ENCODE data around the gene NIPAL4.

The NIPAL4 gene

DNA sequence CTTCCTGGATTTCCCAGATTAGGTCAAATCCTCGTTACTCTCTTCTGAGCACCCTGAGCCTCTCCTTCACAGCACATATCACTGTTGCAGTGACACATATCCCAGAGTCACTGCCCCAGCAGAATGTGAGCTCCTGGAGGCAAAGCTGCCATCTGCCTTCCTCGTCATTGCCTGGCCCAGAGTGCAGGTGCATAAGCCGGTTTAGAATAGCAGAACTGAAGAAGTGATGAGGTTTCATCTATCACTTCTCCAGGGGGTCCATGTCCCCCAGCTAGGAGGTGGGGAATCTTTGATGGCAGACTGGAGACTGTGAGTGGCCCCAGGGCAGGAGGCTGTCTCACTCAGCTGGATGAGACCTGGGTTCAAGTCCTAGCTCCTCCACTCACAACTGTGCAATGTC, 25.8 kb downstream of the NIPAL4 start:
- WGBS, 2 experiments (ENCODE audit: insufficient coverage in 2 of 2) = 94 to 100% methylated on average over 2 to 3 of the region's 3 CpGs
- Histone ChIP-seq H3K4me1 (ENCODE audit: control insufficient read depth, insufficient read depth, low read length, poor library complexity, severe bottlenecking) (peaks cover 3% of the 10 kb centered on the region), H3K4me3 (ENCODE audit: extremely low read depth, insufficient read depth, low read length, poor library complexity, severe bottlenecking) (no peak overlapping the region), H3K27ac (ENCODE audit: low read depth, low read length, severe bottlenecking) (no peak overlapping the region), H3K9me3 (ENCODE audit: control insufficient read depth, low read length) (no peaks in the 10 kb centered on the region), H3K36me3 (ENCODE audit: control insufficient read depth, insufficient read depth, low read length) (peaks cover 95% of the 10 kb centered on the region)

DNA sequence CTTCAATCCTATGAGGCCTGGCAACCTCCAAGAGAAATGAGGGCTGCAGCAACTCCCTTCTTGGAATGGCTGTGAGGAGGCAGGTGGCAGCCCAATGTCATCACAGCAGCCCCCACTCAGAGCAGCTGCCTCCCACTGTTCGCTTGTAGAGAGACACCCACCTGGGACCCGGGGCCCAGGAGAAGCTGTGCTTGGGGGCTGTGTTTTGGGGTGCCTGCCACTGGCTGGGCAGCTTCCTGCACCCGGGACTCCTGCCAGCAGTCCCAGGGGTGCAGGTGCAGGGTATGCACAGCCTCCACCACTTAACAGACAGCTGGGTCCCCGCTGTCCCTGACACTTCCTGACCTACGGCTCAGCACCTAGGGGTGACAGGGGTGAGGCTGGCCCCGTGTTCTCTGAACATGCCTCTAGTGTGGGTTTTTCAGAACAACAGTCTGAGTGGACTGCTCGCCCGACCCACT, 26.2 kb downstream of the NIPAL4 start:
- peaks cover 3% of the 10 kb centered on the region for H3K4me1 ChIP-seq (ENCODE audit: control insufficient read depth, insufficient read depth, low read length, poor library complexity, severe bottlenecking)
- H3K4me3 ChIP-seq (ENCODE audit: extremely low read depth, insufficient read depth, low read length, poor library complexity, severe bottlenecking) = no peak overlapping the region
- H3K36me3 ChIP-seq (ENCODE audit: control insufficient read depth, insufficient read depth, low read length) = peaks cover 95% of the 10 kb centered on the region
- H3K27ac ChIP-seq (ENCODE audit: low read depth, low read length, severe bottlenecking) = no peak overlapping the region
- 91 to 98% methylated on average over 6 to 7 of the region's 8 CpGs for WGBS, 2 experiments (ENCODE audit: insufficient coverage in 2 of 2)
- no peaks in the 10 kb centered on the region for H3K9me3 ChIP-seq (ENCODE audit: control insufficient read depth, low read length)

DNA sequence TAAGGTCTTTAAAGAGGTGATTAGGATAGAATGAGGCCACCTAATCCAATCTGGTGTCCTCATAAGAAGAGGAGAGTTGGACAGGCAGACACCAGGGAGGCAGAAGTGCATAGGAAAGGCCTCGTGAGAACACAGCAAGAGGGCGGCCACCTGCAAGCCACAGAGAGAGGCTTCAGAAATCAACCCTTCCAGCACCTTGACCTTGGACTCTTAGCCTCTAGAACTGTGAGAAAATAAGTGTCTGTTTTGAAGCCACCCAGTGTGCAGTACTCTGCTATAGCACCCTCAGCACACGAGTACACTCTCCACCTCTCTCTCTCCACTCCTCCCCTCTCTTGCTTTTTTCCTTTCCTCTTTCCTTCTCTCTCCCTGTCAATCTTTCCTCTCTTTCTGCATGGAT, 26.8 kb downstream of the NIPAL4 start:
- H3K4me3 ChIP-seq (ENCODE audit: extremely low read depth, insufficient read depth, low read length, poor library complexity, severe bottlenecking) = no peak overlapping the region
- H3K4me1 ChIP-seq (ENCODE audit: control insufficient read depth, insufficient read depth, low read length, poor library complexity, severe bottlenecking) = peaks cover under 1% of the 10 kb centered on the region
- H3K9me3 ChIP-seq (ENCODE audit: control insufficient read depth, low read length) = no peaks in the 10 kb centered on the region
- WGBS, 2 experiments (ENCODE audit: insufficient coverage in 2 of 2) = 90 to 93% methylated on average over 2 to 3 of the region's 3 CpGs
- no peak overlapping the region for H3K27ac ChIP-seq (ENCODE audit: low read depth, low read length, severe bottlenecking)
- peaks cover 95% of the 10 kb centered on the region for H3K36me3 ChIP-seq (ENCODE audit: control insufficient read depth, insufficient read depth, low read length)

DNA sequence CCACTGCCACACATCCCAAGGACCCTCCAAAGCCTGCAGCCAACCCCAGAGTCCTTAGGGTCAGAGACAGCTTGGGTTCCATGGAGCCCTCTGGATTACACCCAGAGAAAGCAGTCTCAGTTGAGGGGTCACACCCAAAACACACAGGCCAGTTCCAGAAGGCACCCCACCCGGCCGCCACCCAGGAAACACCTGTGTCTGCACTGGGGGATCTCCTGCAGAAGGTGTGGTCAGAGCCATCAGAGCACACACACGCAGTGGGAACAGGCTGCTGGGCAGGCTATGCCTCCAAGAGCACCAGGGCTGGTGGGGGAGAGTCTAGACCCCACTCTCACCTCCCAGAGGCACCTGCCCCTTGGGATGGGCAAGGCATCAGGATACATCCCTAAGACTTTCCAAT, 27.3 kb downstream of the NIPAL4 start:
- H3K4me1 ChIP-seq (ENCODE audit: control insufficient read depth, insufficient read depth, low read length, poor library complexity, severe bottlenecking) = no peaks in the 10 kb centered on the region
- H3K27ac ChIP-seq (ENCODE audit: low read depth, low read length, severe bottlenecking) = no peak overlapping the region
- WGBS, 2 experiments (ENCODE audit: insufficient coverage in 2 of 2) = 100% methylated on average over 1 to 2 of the region's 3 CpGs
- no peaks in the 10 kb centered on the region for H3K9me3 ChIP-seq (ENCODE audit: control insufficient read depth, low read length)
- no peak overlapping the region for H3K4me3 ChIP-seq (ENCODE audit: extremely low read depth, insufficient read depth, low read length, poor library complexity, severe bottlenecking)
- H3K36me3 ChIP-seq (ENCODE audit: control insufficient read depth, insufficient read depth, low read length) = peaks cover 99% of the 10 kb centered on the region

DNA sequence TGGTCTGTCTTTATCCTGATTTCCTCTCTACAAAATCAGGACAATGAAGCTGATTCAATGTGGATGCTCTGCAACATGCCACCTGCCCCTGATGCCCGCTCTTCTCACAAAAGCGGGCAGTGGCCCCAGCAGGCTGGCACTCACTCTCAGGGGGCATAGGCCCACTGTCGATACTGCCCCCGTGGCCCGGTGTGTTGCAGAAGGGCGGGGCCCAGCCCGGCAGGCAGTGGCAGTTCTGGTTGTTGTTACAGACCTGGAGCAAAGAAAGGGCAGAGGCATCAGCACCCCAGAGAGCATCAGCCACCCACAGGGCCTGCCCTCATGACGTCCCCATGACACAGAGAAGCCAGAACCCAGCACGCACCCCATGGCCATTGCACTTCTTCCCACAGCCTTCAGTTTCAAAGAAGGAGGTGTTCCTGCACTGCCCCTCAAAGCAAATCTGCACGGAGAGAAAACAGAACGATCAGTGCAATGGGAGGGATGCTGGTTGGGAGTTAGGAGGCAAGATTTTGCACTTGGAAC, 31.5 kb downstream of the NIPAL4 start:
- Histone ChIP-seq H3K9me3 (ENCODE audit: control insufficient read depth, low read length) (no peaks in the 10 kb centered on the region), H3K36me3 (ENCODE audit: control insufficient read depth, insufficient read depth, low read length) (peaks cover 97% of the 10 kb centered on the region), H3K4me3 (ENCODE audit: extremely low read depth, insufficient read depth, low read length, poor library complexity, severe bottlenecking) (no peak overlapping the region), H3K4me1 (ENCODE audit: control insufficient read depth, insufficient read depth, low read length, poor library complexity, severe bottlenecking) (no peaks in the 10 kb centered on the region), H3K27ac (ENCODE audit: low read depth, low read length, severe bottlenecking) (no peak overlapping the region)
- WGBS, 2 experiments (ENCODE audit: insufficient coverage in 2 of 2) = 92 to 95% methylated on average over 11 of the region's 11 CpGs

DNA sequence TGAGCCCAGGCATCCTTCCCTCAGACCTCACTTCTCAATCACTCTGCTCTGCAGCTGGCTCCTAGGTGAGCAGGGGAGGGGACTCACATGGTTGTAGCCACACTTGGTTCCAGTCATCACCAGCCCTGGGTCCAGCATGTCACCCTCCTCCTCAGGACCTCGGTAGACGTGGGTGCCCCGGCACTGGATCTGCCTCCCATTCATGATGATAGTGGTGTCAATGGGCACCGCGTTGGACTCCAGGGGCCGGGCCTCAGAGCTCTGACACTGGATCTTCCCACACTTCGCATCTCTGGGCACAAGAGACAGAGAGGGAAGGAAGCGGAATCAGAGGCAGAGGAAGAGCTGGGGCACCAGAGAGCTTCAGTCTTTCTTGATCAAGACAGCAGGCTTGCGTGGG, 32.9 kb downstream of the NIPAL4 start:
- H3K36me3 ChIP-seq (ENCODE audit: control insufficient read depth, insufficient read depth, low read length) = peaks cover 97% of the 10 kb centered on the region
- no peaks in the 10 kb centered on the region for H3K4me1 ChIP-seq (ENCODE audit: control insufficient read depth, insufficient read depth, low read length, poor library complexity, severe bottlenecking)
- no peak overlapping the region for H3K27ac ChIP-seq (ENCODE audit: low read depth, low read length, severe bottlenecking)
- 89 to 100% methylated on average over 6 to 9 of the region's 9 CpGs for WGBS, 2 experiments (ENCODE audit: insufficient coverage in 2 of 2)
- H3K9me3 ChIP-seq (ENCODE audit: control insufficient read depth, low read length) = no peaks in the 10 kb centered on the region
- H3K4me3 ChIP-seq (ENCODE audit: extremely low read depth, insufficient read depth, low read length, poor library complexity, severe bottlenecking) = no peak overlapping the region

DNA sequence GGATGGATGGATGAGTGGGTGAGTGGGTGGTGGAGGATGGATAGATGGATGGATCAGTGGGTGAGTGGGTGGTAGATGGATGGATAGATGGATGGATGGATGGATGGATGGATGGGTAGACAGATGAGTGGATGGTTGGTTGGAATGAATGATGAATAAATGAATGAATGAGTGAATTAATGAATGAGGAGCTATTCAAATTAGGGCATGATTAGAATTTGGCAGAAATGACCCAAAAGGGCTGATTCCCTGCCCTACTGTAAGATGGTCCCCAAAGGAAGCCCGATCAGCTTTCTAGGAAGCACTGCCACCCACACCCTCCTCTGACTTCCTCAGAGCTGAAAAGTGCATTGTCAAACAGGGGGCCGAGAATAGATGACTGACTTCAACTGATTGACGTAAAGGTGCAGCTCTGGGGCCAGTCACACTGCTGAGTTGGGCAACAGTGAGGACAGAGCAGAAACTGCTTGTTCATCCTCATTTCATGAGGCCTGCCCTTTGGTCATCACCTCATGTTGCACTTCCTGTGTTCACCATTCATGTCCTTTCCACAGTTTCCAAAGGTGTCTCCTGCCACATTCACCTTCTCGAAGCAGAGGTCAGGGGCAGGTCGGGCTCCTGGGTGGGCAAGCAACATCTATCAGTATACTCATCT, 34.3 kb downstream of the NIPAL4 start:
- WGBS, 2 experiments (ENCODE audit: insufficient coverage in 2 of 2) = 94 to 96% methylated on average over 3 to 4 of the region's 5 CpGs
- no peak overlapping the region for H3K27ac ChIP-seq (ENCODE audit: low read depth, low read length, severe bottlenecking)
- no peaks in the 10 kb centered on the region for H3K9me3 ChIP-seq (ENCODE audit: control insufficient read depth, low read length)
- peaks cover 94% of the 10 kb centered on the region for H3K36me3 ChIP-seq (ENCODE audit: control insufficient read depth, insufficient read depth, low read length)
- no peak overlapping the region for H3K4me3 ChIP-seq (ENCODE audit: extremely low read depth, insufficient read depth, low read length, poor library complexity, severe bottlenecking)
- no peaks in the 10 kb centered on the region for H3K4me1 ChIP-seq (ENCODE audit: control insufficient read depth, insufficient read depth, low read length, poor library complexity, severe bottlenecking)

DNA sequence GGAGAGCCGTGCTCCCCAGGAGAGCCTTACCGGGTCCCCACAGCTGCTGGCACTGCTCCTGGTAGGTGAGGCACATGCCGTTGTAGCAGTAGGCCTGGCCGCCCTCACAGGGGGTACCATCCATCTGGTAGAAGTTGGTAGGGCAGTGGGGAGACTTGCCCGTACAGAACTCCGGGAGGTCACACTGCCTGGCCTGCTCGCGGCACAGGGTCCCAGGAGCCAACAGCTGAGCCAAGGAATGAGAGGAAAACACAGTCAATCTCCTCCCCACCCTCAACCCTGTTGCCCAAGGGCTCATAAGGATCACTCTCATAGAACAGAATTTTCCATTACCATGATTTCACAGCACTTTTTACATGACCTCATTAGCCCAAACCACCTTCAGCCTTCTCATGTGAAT, 36.9 kb downstream of the NIPAL4 start:
- Histone ChIP-seq H3K4me3 (ENCODE audit: extremely low read depth, insufficient read depth, low read length, poor library complexity, severe bottlenecking) (no peak overlapping the region), H3K4me1 (ENCODE audit: control insufficient read depth, insufficient read depth, low read length, poor library complexity, severe bottlenecking) (no peaks in the 10 kb centered on the region), H3K9me3 (ENCODE audit: control insufficient read depth, low read length) (no peaks in the 10 kb centered on the region), H3K27ac (ENCODE audit: low read depth, low read length, severe bottlenecking) (no peak overlapping the region), H3K36me3 (ENCODE audit: control insufficient read depth, insufficient read depth, low read length) (peaks cover 94% of the 10 kb centered on the region)
- WGBS, 2 experiments (ENCODE audit: insufficient coverage in 2 of 2) = 88 to 96% methylated on average over 6 to 8 of the region's 8 CpGs

DNA sequence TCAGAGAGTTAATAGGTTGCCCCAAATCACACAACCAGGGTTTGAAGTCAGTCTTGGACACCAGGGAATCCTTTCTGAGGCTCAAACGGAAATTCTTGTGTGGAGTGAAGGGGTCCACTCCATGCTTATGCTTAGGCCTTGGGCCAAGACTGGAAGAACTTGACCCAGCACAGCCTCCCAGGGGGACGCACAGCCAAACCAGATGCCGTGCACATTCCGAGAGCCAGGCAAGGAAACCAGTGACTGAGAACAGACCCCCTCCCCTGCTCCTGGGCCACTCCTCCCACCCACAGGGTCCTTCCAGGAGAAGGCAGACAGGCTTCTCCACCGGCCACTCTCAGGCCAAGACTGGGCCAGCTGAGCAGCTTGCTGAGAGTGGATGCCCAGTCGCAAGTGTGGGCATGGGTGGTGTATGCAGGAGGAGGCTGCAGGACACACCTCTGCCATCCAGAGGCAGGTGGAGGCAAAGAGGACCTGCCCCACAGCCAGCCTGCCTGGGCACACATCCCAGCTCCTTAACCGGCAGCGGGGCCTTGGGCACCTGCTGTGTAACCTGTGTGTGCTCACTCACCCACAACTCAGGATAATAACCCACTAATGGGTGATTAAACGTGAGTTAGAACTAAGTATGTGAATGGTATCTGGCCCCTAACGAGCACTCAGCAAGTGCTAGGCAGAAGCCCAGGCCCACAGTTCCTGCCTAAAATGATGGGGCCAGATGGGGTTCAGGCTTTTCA, 38.0 kb downstream of the NIPAL4 start:
- no peaks in the 10 kb centered on the region for H3K4me1 ChIP-seq (ENCODE audit: control insufficient read depth, insufficient read depth, low read length, poor library complexity, severe bottlenecking)
- H3K27ac ChIP-seq (ENCODE audit: low read depth, low read length, severe bottlenecking) = no peak overlapping the region
- WGBS, 2 experiments (ENCODE audit: insufficient coverage in 2 of 2) = 90 to 95% methylated on average over 3 to 7 of the region's 10 CpGs
- peaks cover 94% of the 10 kb centered on the region for H3K36me3 ChIP-seq (ENCODE audit: control insufficient read depth, insufficient read depth, low read length)
- H3K4me3 ChIP-seq (ENCODE audit: extremely low read depth, insufficient read depth, low read length, poor library complexity, severe bottlenecking) = no peak overlapping the region
- no peaks in the 10 kb centered on the region for H3K9me3 ChIP-seq (ENCODE audit: control insufficient read depth, low read length)

DNA sequence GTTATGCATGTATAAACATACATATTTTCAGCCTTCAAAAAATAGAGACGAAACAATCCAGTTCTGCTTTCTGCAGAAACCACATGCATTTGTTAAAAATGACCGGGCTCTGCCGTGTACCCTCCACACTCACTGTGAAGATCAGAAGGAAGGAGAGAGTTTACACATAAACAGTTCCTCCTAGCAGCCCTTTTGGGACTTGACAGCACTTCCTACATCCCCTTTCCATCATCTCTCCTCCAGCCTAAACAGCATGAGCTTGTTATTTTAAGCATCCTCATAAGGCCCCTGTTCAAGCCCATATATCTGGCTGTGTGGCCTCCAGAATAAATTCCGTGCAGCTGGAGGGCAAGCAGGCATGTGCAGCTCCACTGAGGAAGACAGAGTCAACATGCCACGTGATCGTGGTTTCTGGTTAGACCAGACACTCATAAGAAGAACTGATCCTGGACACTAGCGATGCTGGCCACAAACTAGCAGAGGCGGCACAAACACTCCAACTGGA, 42.2 kb downstream of the NIPAL4 start:
- H3K9me3 ChIP-seq (ENCODE audit: control insufficient read depth, low read length) = no peaks in the 10 kb centered on the region
- H3K4me1 ChIP-seq (ENCODE audit: control insufficient read depth, insufficient read depth, low read length, poor library complexity, severe bottlenecking) = no peaks in the 10 kb centered on the region
- H3K4me3 ChIP-seq (ENCODE audit: extremely low read depth, insufficient read depth, low read length, poor library complexity, severe bottlenecking) = no peak overlapping the region
- peaks cover 97% of the 10 kb centered on the region for H3K36me3 ChIP-seq (ENCODE audit: control insufficient read depth, insufficient read depth, low read length)
- 95 to 98% methylated on average over 6 to 7 of the region's 8 CpGs for WGBS, 2 experiments (ENCODE audit: insufficient coverage in 2 of 2)
- no peak overlapping the region for H3K27ac ChIP-seq (ENCODE audit: low read depth, low read length, severe bottlenecking)

DNA sequence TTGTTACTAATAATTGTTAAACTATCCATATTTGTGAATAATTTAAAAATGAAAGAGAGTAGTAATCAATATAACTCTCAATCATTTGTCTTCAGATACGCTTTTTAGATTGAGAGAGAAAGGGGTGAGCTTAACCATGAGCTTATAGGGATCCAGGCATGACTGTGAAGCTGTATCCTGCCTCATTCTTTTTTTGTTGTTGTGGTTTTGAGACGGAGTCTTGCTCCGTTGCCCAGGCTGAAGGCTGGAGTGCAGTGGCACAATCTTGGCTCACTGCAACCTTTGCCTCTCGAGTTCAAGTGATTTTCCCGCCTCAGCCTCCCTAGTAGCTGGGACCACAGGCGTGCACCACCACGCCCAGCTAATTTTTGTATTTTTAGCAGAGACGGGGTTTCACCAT, 44.0 kb downstream of the NIPAL4 start:
- H3K36me3 ChIP-seq (ENCODE audit: control insufficient read depth, insufficient read depth, low read length) = peaks cover 100% of the 10 kb centered on the region
- 73 to 92% methylated on average over 4 to 6 of the region's 8 CpGs for WGBS, 2 experiments (ENCODE audit: insufficient coverage in 2 of 2)

More for the DNA sequence above, 44.0 kb downstream of the NIPAL4 start:
- H3K27ac ChIP-seq (ENCODE audit: low read depth, low read length, severe bottlenecking) = no peak overlapping the region
- H3K4me1 ChIP-seq (ENCODE audit: control insufficient read depth, insufficient read depth, low read length, poor library complexity, severe bottlenecking) = no peaks in the 10 kb centered on the region
- H3K4me3 ChIP-seq (ENCODE audit: extremely low read depth, insufficient read depth, low read length, poor library complexity, severe bottlenecking) = no peak overlapping the region
- no peaks in the 10 kb centered on the region for H3K9me3 ChIP-seq (ENCODE audit: control insufficient read depth, low read length)

All from mesodermal cell (in vitro differentiated cells).